ENCODE measurements around the gene PRRC2A.

GRCh38 chr6:31588871-31589650, 31.5 kb upstream of the PRRC2A start:
- TF ChIP-seq, protein P1, sequence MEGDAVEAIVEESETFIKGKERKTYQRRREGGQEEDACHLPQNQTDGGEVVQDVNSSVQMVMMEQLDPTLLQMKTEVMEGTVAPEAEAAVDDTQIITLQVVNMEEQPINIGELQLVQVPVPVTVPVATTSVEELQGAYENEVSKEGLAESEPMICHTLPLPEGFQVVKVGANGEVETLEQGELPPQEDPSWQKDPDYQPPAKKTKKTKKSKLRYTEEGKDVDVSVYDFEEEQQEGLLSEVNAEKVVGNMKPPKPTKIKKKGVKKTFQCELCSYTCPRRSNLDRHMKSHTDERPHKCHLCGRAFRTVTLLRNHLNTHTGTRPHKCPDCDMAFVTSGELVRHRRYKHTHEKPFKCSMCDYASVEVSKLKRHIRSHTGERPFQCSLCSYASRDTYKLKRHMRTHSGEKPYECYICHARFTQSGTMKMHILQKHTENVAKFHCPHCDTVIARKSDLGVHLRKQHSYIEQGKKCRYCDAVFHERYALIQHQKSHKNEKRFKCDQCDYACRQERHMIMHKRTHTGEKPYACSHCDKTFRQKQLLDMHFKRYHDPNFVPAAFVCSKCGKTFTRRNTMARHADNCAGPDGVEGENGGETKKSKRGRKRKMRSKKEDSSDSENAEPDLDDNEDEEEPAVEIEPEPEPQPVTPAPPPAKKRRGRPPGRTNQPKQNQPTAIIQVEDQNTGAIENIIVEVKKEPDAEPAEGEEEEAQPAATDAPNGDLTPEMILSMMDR (IDR thresholded peaks at IDR 0.05): no peak
- TF ChIP-seq EP300 (IDR thresholded peaks at IDR 0.05) (no peak), POLR2A (IDR thresholded peaks at IDR 0.05) (no peak)

All from suprapubic skin (tissue), 3 donors.